Endothelial cell of umbilical vein (primary cell): ENCODE data around the gene GMCL1. TPM values are rescaled to one million over a fixed set of nuclear protein-coding genes. Genes with fewer than 3 reads are reported as not detected.

Experiments
- Bru-seq: library from RNA; stranded (reverse); fragments of 400-500 nt; gene quantifications from one replicate; lab custom pipeline; 2021; lab: Mats Ljungman, UMichigan
- BruChase-seq, 2 experiments: library from RNA; stranded (reverse); fragments of 400-500 nt; gene quantifications; one replicate each; lab custom pipeline; 2021; lab: Mats Ljungman, UMichigan
- BruUV-seq: library from RNA; stranded (reverse); fragments of 400-500 nt; replicated peaks from 2 replicates; lab custom pipeline; 2021; lab: Mats Ljungman, UMichigan
- CTCF ChIA-PET: fragments of 300-600, 350-600 bp; sonication (Branson Sonifier 250); formaldehyde crosslinking; loops from one replicate; lab custom pipeline; 2021; ENCODE audit warnings: antibody characterized with exemption, inconsistent platforms; lab: Charles Lee
- POLR2A ChIA-PET: fragments of 300-600, 350-600 bp; sonication (Branson Sonifier 250); formaldehyde crosslinking; loops from one replicate; lab custom pipeline; 2021; ENCODE audit warnings: antibody characterized with exemption, inconsistent platforms; lab: Charles Lee
- DNase-seq: peaks from one replicate; pipeline ENCODE4 v3.0.0-alpha.2; 2011; ENCODE audit warnings: low read depth, low spot score
- FAIRE-seq: peaks from 2 replicates; lab custom pipeline; 2011; peaks lifted over from hg19 to GRCh38; lab: Jason Lieb, UNC
- H2AFZ ChIP-seq: 2 replicates; pipeline ENCODE4 v1.6.0; 2012; ENCODE audit warnings: low read depth, low read length, control low read depth, inconsistent platforms
- H3K27ac ChIP-seq: 2 replicates; pipeline ENCODE4 v1.5.1; 2011; ENCODE audit warnings: low read depth, mild to moderate bottlenecking, control low read depth, low read length, moderate library complexity; ENCODE audit not compliant: insufficient read depth
- H3K27me3 ChIP-seq, 2 experiments: 2 replicates each; pipeline versions ENCODE4 v1.6.0 to v1.6.1; 2011; ENCODE audit warnings: low read length in 2 of 2, mixed read lengths in 1 of 2; ENCODE audit not compliant: control insufficient read depth in 2 of 2, insufficient read depth in 2 of 2
- H3K36me3 ChIP-seq, 2 experiments: 2 replicates in 1 of 2; 3 replicates in 1 of 2; pipeline ENCODE4 v1.5.1; 2011; ENCODE audit warnings: low read length in 2 of 2, mild to moderate bottlenecking in 1 of 2, moderate library complexity in 1 of 2; ENCODE audit not compliant: control insufficient read depth in 2 of 2, insufficient read depth in 2 of 2; ENCODE audit errors: extremely low read depth in 1 of 2
- H3K4me1 ChIP-seq: 3 replicates; pipeline ENCODE4 v1.5.1; 2011; ENCODE audit warnings: mild to moderate bottlenecking, low read length; ENCODE audit not compliant: control insufficient read depth, insufficient read depth; ENCODE audit errors: extremely low read depth
- H3K4me2 ChIP-seq: 2 replicates; pipeline ENCODE4 v1.6.1; 2011; ENCODE audit warnings: low read length, control low read depth, mixed read lengths; ENCODE audit not compliant: insufficient read depth
- H3K4me3 ChIP-seq, 3 experiments: fragments of 200-600 bp in 1 of 3; sonication (generic), shearing (Covaris generic) in 1 of 3; replicated peaks in 1 of 3; 2 replicates each; pipeline ENCODE4 v1.5.1; 2011 to 2016; ENCODE audit warnings: control low read depth in 3 of 3, low read length in 3 of 3, mild to moderate bottlenecking in 2 of 3, inconsistent platforms in 1 of 3, low read depth in 1 of 3, moderate library complexity in 1 of 3; ENCODE audit not compliant: insufficient read depth in 1 of 3
- H3K79me2 ChIP-seq: 2 replicates; pipeline ENCODE4 v1.6.0; 2012; ENCODE audit warnings: low read length, inconsistent platforms; ENCODE audit not compliant: control insufficient read depth, insufficient read depth
- H3K9ac ChIP-seq: replicated peaks from 2 replicates; pipeline ENCODE3; 2011; ENCODE audit warnings: low read length, control low read depth; ENCODE audit not compliant: insufficient read depth; ENCODE audit errors: extremely low read depth
- H3K9me1 ChIP-seq: replicated peaks from 3 replicates; pipeline ENCODE4 v1.6.0; 2011; ENCODE audit warnings: mild to moderate bottlenecking, low read length; ENCODE audit not compliant: control insufficient read depth, insufficient read depth; ENCODE audit errors: extremely low read depth
- H3K9me3 ChIP-seq: replicated peaks from 2 replicates; pipeline ENCODE4 v1.5.1; 2012; ENCODE audit warnings: low read length, inconsistent platforms; ENCODE audit not compliant: control insufficient read depth, insufficient read depth
- H4K20me1 ChIP-seq: replicated peaks from 2 replicates; pipeline ENCODE3; 2011; ENCODE audit warnings: mild to moderate bottlenecking, low read length; ENCODE audit not compliant: control insufficient read depth, insufficient read depth; ENCODE audit errors: extremely low read depth
- EZH2 ChIP-seq: IDR thresholded peaks from 2 replicates; pipeline ENCODE4 v1.6.1; 2012; ENCODE audit warnings: borderline replicate concordance, low read depth, mild to moderate bottlenecking, moderate library complexity, low read length, inconsistent platforms; ENCODE audit not compliant: severe bottlenecking
- FOS ChIP-seq: IDR thresholded peaks from 2 replicates; pipeline ENCODE4 v1.6.1; 2011; ENCODE audit warnings: mild to moderate bottlenecking, low read length, moderate library complexity, borderline replicate concordance; ENCODE audit not compliant: insufficient read depth
- GATA2 ChIP-seq: IDR thresholded peaks from 2 replicates; pipeline ENCODE4 v1.7.0; 2011; ENCODE audit warnings: low read depth, mild to moderate bottlenecking, moderate library complexity, mixed read lengths, low read length; ENCODE audit not compliant: insufficient read length, insufficient read depth
- JUN ChIP-seq: IDR thresholded peaks from 2 replicates; pipeline ENCODE4 v1.6.1; 2011; ENCODE audit warnings: borderline replicate concordance, low read depth; ENCODE audit not compliant: insufficient read length, insufficient read depth
- MYC ChIP-seq: IDR thresholded peaks from one replicate; pipeline ENCODE4 v1.6.1; 2011; ENCODE audit warnings: mild to moderate bottlenecking, low read depth, low read length
- POLR2A ChIP-seq: IDR thresholded peaks from 2 replicates; pipeline ENCODE4 v1.6.1; 2012; ENCODE audit warnings: low read depth, mild to moderate bottlenecking, control low read depth, low read length
- POLR2AphosphoS5 ChIP-seq: IDR thresholded peaks from 2 replicates; pipeline ENCODE4 v1.6.1; 2012; ENCODE audit warnings: low read depth, mild to moderate bottlenecking, control low read depth, low read length, moderate library complexity; ENCODE audit not compliant: insufficient read depth
- dilution Hi-C: fragments of 300-500 bp; cut with MboI; formaldehyde crosslinking; loops from one replicate; pipeline ENCODE4 v1.15.0; 2019; ENCODE audit warnings: low sequenced_read_pairs; ENCODE audit not compliant: extremely low pct_ligation_motif_present
- intact Hi-C: fragments of 100-400 bp; cut with micrococcal nuclease; formaldehyde crosslinking; loops from one replicate; pipeline ENCODE4 v1.10.0; 2022
- long read RNA-seq: library from polyadenylated mRNA; stranded (forward); transcript quantifications from one replicate; pipeline ENCODE4 v2.0.0, GENCODE V29; 2021
- polyA minus RNA-seq, 3 experiments: library from RNA; depleted of rRNA, polyadenylated mRNA; stranded (reverse); fragments of >200 nt; gene quantifications; 1 replicate in 1 of 3; 2 replicates in 2 of 3; pipeline ENCODE4 v1.2.3, GENCODE V29; 2011
- polyA plus RNA-seq, 4 experiments: library from polyadenylated mRNA; depleted of rRNA in 3 of 4; stranded (reverse) in 3 of 4; unstranded in 1 of 4; fragments of >200 nt; gene quantifications; 2 replicates each; pipeline versions ENCODE4 v1.2.1 to v1.2.3, GENCODE V29; 2011 to 2012; ENCODE audit warnings: missing spikeins in 1 of 4
- total RNA-seq: library from RNA; stranded (reverse); gene quantifications from 2 replicates; pipeline ENCODE4 v1.2.3, GENCODE V29; 2021
- TF ChIP-seq, protein P1 (sequence below), 2 donors: IDR thresholded peaks; 1 replicate in 1 of 2; 2 replicates in 1 of 2; pipeline ENCODE4 v1.5.1; 2011; ENCODE audit warnings: low read length in 2 of 2, mild to moderate bottlenecking in 2 of 2, moderate library complexity in 2 of 2, control low read depth in 1 of 2, inconsistent platforms in 1 of 2, low read depth in 1 of 2; ENCODE audit not compliant: insufficient read depth in 1 of 2; ENCODE audit errors: extremely low read depth in 1 of 2
- TF ChIP-seq, protein P2 (sequence below): IDR thresholded peaks from 2 replicates; pipeline ENCODE4 v1.6.1; 2011; ENCODE audit not compliant: insufficient read depth, insufficient read length

GMCL1 gene, protein sequence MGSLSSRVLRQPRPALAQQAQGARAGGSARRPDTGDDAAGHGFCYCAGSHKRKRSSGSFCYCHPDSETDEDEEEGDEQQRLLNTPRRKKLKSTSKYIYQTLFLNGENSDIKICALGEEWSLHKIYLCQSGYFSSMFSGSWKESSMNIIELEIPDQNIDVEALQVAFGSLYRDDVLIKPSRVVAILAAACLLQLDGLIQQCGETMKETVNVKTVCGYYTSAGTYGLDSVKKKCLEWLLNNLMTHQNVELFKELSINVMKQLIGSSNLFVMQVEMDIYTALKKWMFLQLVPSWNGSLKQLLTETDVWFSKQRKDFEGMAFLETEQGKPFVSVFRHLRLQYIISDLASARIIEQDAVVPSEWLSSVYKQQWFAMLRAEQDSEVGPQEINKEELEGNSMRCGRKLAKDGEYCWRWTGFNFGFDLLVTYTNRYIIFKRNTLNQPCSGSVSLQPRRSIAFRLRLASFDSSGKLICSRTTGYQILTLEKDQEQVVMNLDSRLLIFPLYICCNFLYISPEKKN
- 13.0 and 14.6 TPM in 2 replicates for total RNA-seq
- 3.8 and 4.2 TPM in 2 replicates for polyA plus RNA-seq
- 4.7 and 4.8 TPM in 2 replicates for polyA plus RNA-seq (2011; cell fraction: cytosol; rRNA removed)
- 8.2 and 9.3 TPM in 2 replicates for polyA plus RNA-seq (2011; cell fraction: nucleus; rRNA removed)
- 7.1 and 8.6 TPM in 2 replicates for polyA plus RNA-seq (2012)
- 4.3 and 9.2 TPM in 2 replicates for polyA minus RNA-seq
- 7.6 TPM for polyA minus RNA-seq (2011; cell fraction: cytosol; rRNA and poly(A)+ RNA removed)
- polyA minus RNA-seq (2011; cell fraction: nucleus; rRNA and poly(A)+ RNA removed) = 6.5 and 7.9 TPM in 2 replicates
- Bru-seq, nascent RNA = percentile 68 among the genes with signal in this experiment
- percentile 70 among the genes with signal in this experiment for BruChase-seq, experiment 1, labeled RNA remaining after a 6-hour chase
- BruChase-seq, experiment 2, labeled RNA remaining after a 2-hour chase = percentile 84 among the genes with signal in this experiment
- long read RNA-seq, full-length matches to known transcripts = 52 of 57 reads
- long read RNA-seq, partial matches to known transcripts = 1 of 57 reads
- long read RNA-seq, other reads (novel, unspliced or antisense) = 4 of 57 reads

DNA sequence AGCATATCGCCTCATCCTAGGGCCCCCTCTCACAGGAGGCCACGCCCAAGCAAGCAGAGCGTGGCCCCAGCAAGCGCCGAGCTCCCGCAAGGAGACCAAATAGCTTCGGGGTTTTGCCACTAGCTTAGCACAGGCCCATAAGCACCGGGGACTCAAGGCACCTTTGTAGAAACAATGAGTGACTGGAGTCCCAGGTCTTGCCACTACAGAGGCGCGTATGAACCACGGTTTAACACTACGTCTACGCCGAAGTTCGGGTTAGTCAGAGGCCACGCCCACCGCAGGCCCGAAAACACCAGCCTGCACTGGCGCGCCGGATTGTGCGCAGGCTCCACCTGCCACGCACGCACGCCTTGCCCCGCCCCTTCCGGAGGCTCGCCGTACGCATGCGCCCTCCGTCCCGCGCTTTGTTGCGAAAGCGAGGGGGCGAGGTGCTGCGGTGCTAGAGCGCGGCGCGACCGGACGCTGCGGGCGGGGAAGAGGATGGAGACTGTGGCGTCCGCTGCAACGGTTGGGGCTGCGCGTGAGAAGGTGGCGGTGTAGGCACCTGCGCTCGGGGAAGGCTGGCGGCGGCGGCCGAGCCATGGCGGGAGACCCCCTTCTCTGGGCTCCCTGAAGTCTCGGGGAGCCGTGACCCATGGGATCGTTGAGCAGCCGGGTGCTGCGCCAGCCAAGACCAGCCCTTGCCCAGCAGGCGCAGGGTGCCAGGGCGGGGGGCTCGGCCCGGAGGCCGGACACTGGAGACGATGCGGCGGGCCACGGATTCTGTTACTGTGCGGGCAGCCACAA, at the start of gene GMCL1:
Gene GMCL1 (plus strand): TSS at position 405 of the 789 bp plus-strand sequence. CDS start 233 bp downstream, at position 638.
- CTCF ChIA-PET = interaction anchor here (1.0 to 5.3 kb wide), 5 partner anchors 12 to 241 kb away, joined by 3 to 70 read pairs (median 4); no protein-coding TSS in a partner anchor
- Histone ChIP-seq H3K27me3 (no peaks in the 10 kb centered on the region), H4K20me1 (no peaks in the 10 kb centered on the region), H3K9me1 (no peaks in the 10 kb centered on the region), H3K4me2 (peak within 1 kb of the TSS; percentile 79), H2AFZ (peak within 1 kb of the TSS; percentile 70), H3K9ac (peak within 1 kb of the TSS; percentile 84), H3K79me2 (peaks cover 25% of the 10 kb centered on the region), H3K9me3 (no peaks in the 10 kb centered on the region), H3K4me3 (peak within 1 kb of the TSS; percentile 43 to 70 (median 66)), H3K36me3 (no peaks in the 10 kb centered on the region), H3K4me1 (peaks cover 7% of the 10 kb centered on the region), H3K27ac (peak within 1 kb of the TSS; percentile 81)
- POLR2A ChIA-PET = no interaction called here
- DNase-seq (peak; percentile 98), FAIRE-seq (peak; percentile 90)
- no peak for TF ChIP-seq GATA2
- TF ChIP-seq FOS = peak; percentile 9
- peak; percentile 90 for TF ChIP-seq POLR2A
- TF ChIP-seq, protein P1, sequence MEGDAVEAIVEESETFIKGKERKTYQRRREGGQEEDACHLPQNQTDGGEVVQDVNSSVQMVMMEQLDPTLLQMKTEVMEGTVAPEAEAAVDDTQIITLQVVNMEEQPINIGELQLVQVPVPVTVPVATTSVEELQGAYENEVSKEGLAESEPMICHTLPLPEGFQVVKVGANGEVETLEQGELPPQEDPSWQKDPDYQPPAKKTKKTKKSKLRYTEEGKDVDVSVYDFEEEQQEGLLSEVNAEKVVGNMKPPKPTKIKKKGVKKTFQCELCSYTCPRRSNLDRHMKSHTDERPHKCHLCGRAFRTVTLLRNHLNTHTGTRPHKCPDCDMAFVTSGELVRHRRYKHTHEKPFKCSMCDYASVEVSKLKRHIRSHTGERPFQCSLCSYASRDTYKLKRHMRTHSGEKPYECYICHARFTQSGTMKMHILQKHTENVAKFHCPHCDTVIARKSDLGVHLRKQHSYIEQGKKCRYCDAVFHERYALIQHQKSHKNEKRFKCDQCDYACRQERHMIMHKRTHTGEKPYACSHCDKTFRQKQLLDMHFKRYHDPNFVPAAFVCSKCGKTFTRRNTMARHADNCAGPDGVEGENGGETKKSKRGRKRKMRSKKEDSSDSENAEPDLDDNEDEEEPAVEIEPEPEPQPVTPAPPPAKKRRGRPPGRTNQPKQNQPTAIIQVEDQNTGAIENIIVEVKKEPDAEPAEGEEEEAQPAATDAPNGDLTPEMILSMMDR (IDR thresholded peaks at IDR 0.05; ENCODE audit: extremely low read depth in 1 of 2, insufficient read depth in 1 of 2, low read depth in 1 of 2, low read length in 2 of 2) = no peak
- no peak for TF ChIP-seq EZH2
- TF ChIP-seq, protein P2, sequence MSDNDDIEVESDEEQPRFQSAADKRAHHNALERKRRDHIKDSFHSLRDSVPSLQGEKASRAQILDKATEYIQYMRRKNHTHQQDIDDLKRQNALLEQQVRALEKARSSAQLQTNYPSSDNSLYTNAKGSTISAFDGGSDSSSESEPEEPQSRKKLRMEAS = peak; percentile 84
- no peak for TF ChIP-seq MYC
- TF ChIP-seq JUN = no peak
- peak; percentile 93 for TF ChIP-seq POLR2AphosphoS5
- dilution Hi-C loops = no loop called here
- intact Hi-C loops = no loop called here
- BruUV-seq = no TSS peak
